ENCODE results near the gene CACNA2D1. TPM values are rescaled to one million over a fixed set of nuclear protein-coding genes. Genes with fewer than 3 reads are reported as not detected.

The CACNA2D1 gene
- total and polyA plus RNA-seq, 9 of the 15 experiments (the other 6 are each of a cell fraction or from before 2014, with no cell fraction given) = 0.49 TPM; not detected in 8

DNA sequence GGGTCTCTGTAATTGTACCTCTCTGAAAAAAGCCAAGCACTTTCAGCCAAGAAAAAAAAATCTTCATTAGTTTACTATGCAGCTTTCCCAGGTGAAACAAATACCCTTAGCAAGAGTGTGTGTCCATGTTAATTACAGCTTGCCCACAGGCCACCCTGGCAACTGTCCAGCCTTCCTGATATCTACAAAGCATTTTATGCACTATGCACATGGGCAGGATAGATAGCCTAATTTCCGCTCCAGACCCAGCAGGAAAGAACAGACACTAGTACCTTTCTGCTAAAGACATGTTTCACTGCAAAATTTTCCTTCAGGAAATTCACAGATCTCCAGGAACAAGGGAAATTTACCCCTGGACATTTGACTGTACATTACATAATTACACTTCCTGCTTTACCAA, 24.4 kb downstream of the CACNA2D1 start (continued):
- TF ChIP-seq ZNF146 (CRISPR knock-in tag; IDR thresholded peaks at IDR 0.05; ENCODE audit: unreplicated experiment) (no peak), ZNF324 (CRISPR knock-in tag; IDR thresholded peaks at IDR 0.05) (no peak)
- TF ChIP-seq, protein P1, sequence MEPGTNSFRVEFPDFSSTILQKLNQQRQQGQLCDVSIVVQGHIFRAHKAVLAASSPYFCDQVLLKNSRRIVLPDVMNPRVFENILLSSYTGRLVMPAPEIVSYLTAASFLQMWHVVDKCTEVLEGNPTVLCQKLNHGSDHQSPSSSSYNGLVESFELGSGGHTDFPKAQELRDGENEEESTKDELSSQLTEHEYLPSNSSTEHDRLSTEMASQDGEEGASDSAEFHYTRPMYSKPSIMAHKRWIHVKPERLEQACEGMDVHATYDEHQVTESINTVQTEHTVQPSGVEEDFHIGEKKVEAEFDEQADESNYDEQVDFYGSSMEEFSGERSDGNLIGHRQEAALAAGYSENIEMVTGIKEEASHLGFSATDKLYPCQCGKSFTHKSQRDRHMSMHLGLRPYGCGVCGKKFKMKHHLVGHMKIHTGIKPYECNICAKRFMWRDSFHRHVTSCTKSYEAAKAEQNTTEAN (CRISPR knock-in tag; IDR thresholded peaks at IDR 0.05) = no peak

DNA sequence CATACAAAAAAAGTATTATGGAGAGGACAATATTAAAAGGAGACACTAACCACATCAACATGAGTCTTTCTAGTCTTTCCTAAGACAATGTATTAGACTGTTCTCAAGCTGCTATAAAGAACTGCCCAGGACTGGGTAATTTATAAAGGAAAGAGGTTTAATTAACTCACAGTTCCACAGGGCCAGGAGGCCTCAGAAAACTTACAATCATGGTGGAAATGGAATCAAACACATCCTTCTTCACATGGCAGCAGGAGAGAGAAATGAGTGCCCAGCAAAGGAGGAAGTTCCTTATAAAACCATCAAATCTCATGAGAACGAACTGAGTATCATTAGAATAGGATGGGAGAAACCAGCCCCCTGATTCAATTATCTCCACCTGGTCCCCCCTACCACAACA, 25.7 kb downstream of the CACNA2D1 start:
- H3K36me3 ChIP-seq (ENCODE audit: control insufficient read depth, insufficient read depth, low read length) = no peaks in the 10 kb centered on the region
- no peaks in the 10 kb centered on the region for H3K4me1 ChIP-seq (replicated peaks in 1 of 2; ENCODE audit: control insufficient read depth in 2 of 2, insufficient read depth in 2 of 2, low read length in 2 of 2)
- H3K4me2 ChIP-seq (ENCODE audit: insufficient read depth, low read length) = no peak overlapping the region
- no peaks in the 10 kb centered on the region for H3K79me2 ChIP-seq (ENCODE audit: control insufficient read depth, insufficient read depth, low read length)
- no peak overlapping the region for H2AFZ ChIP-seq (ENCODE audit: low read depth, low read length)
- in situ Hi-C loops (cut with MboI) (no loop called here), intact Hi-C loops (cut with micrococcal nuclease) (no loop called here)
- CTCF ChIA-PET (ENCODE audit: low intra/inter-chr PET ratio) = no interaction called here
- H3K27ac ChIP-seq (ENCODE audit: extremely low read depth, low read depth, low read length) = no peak overlapping the region
- BruUV-seq (replicated peaks) = no TSS peak
- H3K9ac ChIP-seq (ENCODE audit: insufficient read depth in 1 of 2, low read depth in 2 of 2, low read length in 2 of 2) = no peak overlapping the region
- H3K4me3 ChIP-seq = no peak overlapping the region
- DNase-seq (ENCODE audit: extremely low read depth in 1 of 4, low spot score in 3 of 4) (no peak), ATAC-seq (no peak), FAIRE-seq (no peak)
- 0% methylated on average over 1 of the region's 1 CpG for WGBS (ENCODE audit: insufficient coverage, low coverage, missing lambda C conversion rate)
- POLR2A ChIA-PET = no interaction called here
- H4K20me1 ChIP-seq (replicated peaks; ENCODE audit: control insufficient read depth, insufficient read depth, low read length) = no peaks in the 10 kb centered on the region
- no peaks in the 10 kb centered on the region for H3K9me3 ChIP-seq (replicated peaks; ENCODE audit: control insufficient read depth, insufficient read depth, low read depth, low read length)
- no peaks in the 10 kb centered on the region for H3K9me1 ChIP-seq (ENCODE audit: control insufficient read depth, insufficient read depth, low read length)
- H3K27me3 ChIP-seq (ENCODE audit: control insufficient read depth in 2 of 2, insufficient read depth in 2 of 2, low read length in 2 of 2) = no peaks in the 10 kb centered on the region
- TF ChIP-seq ETS2 (tag; IDR thresholded peaks at IDR 0.05; ENCODE audit: borderline replicate concordance, poor library complexity, severe bottlenecking) = no peak
- TF ChIP-seq SAFB2 (IDR thresholded peaks at IDR 0.05; ENCODE audit: borderline replicate concordance, low read depth, low read length, severe bottlenecking) = no peak
- TF ChIP-seq, protein P2, sequence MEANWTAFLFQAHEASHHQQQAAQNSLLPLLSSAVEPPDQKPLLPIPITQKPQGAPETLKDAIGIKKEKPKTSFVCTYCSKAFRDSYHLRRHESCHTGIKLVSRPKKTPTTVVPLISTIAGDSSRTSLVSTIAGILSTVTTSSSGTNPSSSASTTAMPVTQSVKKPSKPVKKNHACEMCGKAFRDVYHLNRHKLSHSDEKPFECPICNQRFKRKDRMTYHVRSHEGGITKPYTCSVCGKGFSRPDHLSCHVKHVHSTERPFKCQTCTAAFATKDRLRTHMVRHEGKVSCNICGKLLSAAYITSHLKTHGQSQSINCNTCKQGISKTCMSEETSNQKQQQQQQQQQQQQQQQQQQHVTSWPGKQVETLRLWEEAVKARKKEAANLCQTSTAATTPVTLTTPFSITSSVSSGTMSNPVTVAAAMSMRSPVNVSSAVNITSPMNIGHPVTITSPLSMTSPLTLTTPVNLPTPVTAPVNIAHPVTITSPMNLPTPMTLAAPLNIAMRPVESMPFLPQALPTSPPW (CRISPR knock-in tag; IDR thresholded peaks at IDR 0.05) = no peak
- TF ChIP-seq, protein P3, sequence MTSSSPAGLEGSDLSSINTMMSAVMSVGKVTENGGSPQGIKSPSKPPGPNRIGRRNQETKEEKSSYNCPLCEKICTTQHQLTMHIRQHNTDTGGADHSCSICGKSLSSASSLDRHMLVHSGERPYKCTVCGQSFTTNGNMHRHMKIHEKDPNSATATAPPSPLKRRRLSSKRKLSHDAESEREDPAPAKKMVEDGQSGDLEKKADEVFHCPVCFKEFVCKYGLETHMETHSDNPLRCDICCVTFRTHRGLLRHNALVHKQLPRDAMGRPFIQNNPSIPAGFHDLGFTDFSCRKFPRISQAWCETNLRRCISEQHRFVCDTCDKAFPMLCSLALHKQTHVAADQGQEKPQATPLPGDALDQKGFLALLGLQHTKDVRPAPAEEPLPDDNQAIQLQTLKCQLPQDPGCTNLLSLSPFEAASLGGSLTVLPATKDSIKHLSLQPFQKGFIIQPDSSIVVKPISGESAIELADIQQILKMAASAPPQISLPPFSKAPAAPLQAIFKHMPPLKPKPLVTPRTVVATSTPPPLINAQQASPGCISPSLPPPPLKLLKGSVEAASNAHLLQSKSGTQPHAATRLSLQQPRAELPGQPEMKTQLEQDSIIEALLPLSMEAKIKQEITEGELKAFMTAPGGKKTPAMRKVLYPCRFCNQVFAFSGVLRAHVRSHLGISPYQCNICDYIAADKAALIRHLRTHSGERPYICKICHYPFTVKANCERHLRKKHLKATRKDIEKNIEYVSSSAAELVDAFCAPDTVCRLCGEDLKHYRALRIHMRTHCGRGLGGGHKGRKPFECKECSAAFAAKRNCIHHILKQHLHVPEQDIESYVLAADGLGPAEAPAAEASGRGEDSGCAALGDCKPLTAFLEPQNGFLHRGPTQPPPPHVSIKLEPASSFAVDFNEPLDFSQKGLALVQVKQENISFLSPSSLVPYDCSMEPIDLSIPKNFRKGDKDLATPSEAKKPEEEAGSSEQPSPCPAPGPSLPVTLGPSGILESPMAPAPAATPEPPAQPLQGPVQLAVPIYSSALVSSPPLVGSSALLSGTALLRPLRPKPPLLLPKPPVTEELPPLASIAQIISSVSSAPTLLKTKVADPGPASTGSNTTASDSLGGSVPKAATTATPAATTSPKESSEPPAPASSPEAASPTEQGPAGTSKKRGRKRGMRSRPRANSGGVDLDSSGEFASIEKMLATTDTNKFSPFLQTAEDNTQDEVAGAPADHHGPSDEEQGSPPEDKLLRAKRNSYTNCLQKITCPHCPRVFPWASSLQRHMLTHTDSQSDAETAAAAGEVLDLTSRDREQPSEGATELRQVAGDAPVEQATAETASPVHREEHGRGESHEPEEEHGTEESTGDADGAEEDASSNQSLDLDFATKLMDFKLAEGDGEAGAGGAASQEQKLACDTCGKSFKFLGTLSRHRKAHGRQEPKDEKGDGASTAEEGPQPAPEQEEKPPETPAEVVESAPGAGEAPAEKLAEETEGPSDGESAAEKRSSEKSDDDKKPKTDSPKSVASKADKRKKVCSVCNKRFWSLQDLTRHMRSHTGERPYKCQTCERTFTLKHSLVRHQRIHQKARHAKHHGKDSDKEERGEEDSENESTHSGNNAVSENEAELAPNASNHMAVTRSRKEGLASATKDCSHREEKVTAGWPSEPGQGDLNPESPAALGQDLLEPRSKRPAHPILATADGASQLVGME (CRISPR knock-in tag; IDR thresholded peaks at IDR 0.05) = no peak
- TF ChIP-seq MTA2 (IDR thresholded peaks at IDR 0.05; ENCODE audit: low read depth) = no peak
- TF ChIP-seq, protein P4, sequence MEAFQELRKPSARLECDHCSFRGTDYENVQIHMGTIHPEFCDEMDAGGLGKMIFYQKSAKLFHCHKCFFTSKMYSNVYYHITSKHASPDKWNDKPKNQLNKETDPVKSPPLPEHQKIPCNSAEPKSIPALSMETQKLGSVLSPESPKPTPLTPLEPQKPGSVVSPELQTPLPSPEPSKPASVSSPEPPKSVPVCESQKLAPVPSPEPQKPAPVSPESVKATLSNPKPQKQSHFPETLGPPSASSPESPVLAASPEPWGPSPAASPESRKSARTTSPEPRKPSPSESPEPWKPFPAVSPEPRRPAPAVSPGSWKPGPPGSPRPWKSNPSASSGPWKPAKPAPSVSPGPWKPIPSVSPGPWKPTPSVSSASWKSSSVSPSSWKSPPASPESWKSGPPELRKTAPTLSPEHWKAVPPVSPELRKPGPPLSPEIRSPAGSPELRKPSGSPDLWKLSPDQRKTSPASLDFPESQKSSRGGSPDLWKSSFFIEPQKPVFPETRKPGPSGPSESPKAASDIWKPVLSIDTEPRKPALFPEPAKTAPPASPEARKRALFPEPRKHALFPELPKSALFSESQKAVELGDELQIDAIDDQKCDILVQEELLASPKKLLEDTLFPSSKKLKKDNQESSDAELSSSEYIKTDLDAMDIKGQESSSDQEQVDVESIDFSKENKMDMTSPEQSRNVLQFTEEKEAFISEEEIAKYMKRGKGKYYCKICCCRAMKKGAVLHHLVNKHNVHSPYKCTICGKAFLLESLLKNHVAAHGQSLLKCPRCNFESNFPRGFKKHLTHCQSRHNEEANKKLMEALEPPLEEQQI (IDR thresholded peaks at IDR 0.05) = no peak
- no peak for TF ChIP-seq ARHGAP35 (IDR thresholded peaks at IDR 0.05; ENCODE audit: partially characterized antibody)

Data from K562 (cell line).